Stomach (tissue), 9 donors: ENCODE data around the gene CCDC124. TPM values are rescaled to one million over a fixed set of nuclear protein-coding genes. Genes with fewer than 3 reads are reported as not detected.

ENCODE experiments used
- DNase-seq, 2 donors: peaks; one replicate each; pipeline versions ENCODE4 v3.0.0 to v3.0.0-alpha.2; 2013 to 2019
- H3K27ac ChIP-seq, 5 donors: fragments of 200-600 bp in 4 of 5; sonication (generic) in 4 of 5; one replicate each; pipeline ENCODE4 v1.5.1; 2013 to 2019; ENCODE audit warnings: mild to moderate bottlenecking in 1 of 5, moderate library complexity in 1 of 5
- H3K27me3 ChIP-seq, 3 donors: fragments of 200-600 bp; sonication (generic); one replicate each; pipeline ENCODE4 v1.5.1; 2017 to 2019; ENCODE audit warnings: mixed run types in 1 of 3
- H3K36me3 ChIP-seq, 4 donors: fragments of 200-600 bp; sonication (generic); 1 replicate in 3 of 4; 2 replicates in 1 of 4; pipeline ENCODE4 v1.5.1; 2016 to 2019
- H3K4me1 ChIP-seq, 4 donors: fragments of 200-600 bp; sonication (generic); one replicate each; pipeline ENCODE4 v1.5.1; 2016 to 2019
- H3K4me3 ChIP-seq, 4 donors: fragments of 200-600 bp; sonication (generic) in 3 of 4; one replicate each; pipeline ENCODE4 v1.5.1; 2016 to 2019; ENCODE audit warnings: mild to moderate bottlenecking in 1 of 4
- H3K9me3 ChIP-seq, 4 donors: fragments of 200-600 bp; sonication (generic); one replicate each; pipeline ENCODE4 v1.5.1; 2016 to 2019
- CTCF ChIP-seq, 7 experiments: fragments of 450-650 bp in 4 of 7; fragments of 200-600 bp in 3 of 7; sonication (generic) in 3 of 7; IDR thresholded peaks; one replicate each; pipeline ENCODE4 v1.5.1; 2016 to 2019; ENCODE audit warnings: antibody characterized with exemption in 7 of 7, control low read depth in 2 of 7, mild to moderate bottlenecking in 1 of 7
- EP300 ChIP-seq: sonication (generic); formaldehyde crosslinking; IDR thresholded peaks from one replicate; pipeline ENCODE4 v1.6.1; 2017; ENCODE audit warnings: antibody characterized with exemption
- POLR2A ChIP-seq, 4 donors: fragments of 450-650 bp; IDR thresholded peaks; one replicate each; pipeline ENCODE4 v1.6.1; 2016; ENCODE audit warnings: antibody characterized with exemption in 4 of 4, control low read depth in 2 of 4, mild to moderate bottlenecking in 1 of 4, moderate library complexity in 1 of 4
- POLR2AphosphoS5 ChIP-seq, 3 donors: sonication (generic); formaldehyde crosslinking; IDR thresholded peaks; one replicate each; pipeline ENCODE4 v1.6.1; 2016; ENCODE audit warnings: antibody characterized with exemption in 3 of 3
- WGBS, 5 donors: extraction: QIAGEN DNeasy Blood & Tissue Kit in 3 of 5; methylation state at CpG; one replicate each; pipeline versions ENCODE4 v1.1.5 to v1.1.7; 2013 to 2018; 5-methylcytosine and 5-hydroxymethylcytosine counted together
- intact Hi-C: fragments of 100-400 bp; cut with DNase I; formaldehyde crosslinking; loops from one replicate; pipeline ENCODE4 v1.15.1; 2023; ENCODE audit warnings: low total_unique reads
- polyA plus RNA-seq, 3 donors: library from polyadenylated mRNA; stranded (reverse); fragments of 200-250 nt; gene quantifications; one replicate each; pipeline ENCODE4 v1.2.3, GENCODE V29; 2013
- total RNA-seq, 5 donors: library from RNA; depleted of rRNA; stranded (reverse); fragments of >200 nt; gene quantifications; one replicate each; pipeline versions ENCODE4 v1.1.0 to v1.2.3, GENCODE V29; 2014 to 2016
- donor health status: healthy with polysubstance abuse.
- donor health status: Bipolar disorder and iron deficiency.
- donor health status: healthy.

The CCDC124 gene
- total and polyA plus RNA-seq, 8 donors: 15.8 to 149 (median 89.3) TPM

DNA sequence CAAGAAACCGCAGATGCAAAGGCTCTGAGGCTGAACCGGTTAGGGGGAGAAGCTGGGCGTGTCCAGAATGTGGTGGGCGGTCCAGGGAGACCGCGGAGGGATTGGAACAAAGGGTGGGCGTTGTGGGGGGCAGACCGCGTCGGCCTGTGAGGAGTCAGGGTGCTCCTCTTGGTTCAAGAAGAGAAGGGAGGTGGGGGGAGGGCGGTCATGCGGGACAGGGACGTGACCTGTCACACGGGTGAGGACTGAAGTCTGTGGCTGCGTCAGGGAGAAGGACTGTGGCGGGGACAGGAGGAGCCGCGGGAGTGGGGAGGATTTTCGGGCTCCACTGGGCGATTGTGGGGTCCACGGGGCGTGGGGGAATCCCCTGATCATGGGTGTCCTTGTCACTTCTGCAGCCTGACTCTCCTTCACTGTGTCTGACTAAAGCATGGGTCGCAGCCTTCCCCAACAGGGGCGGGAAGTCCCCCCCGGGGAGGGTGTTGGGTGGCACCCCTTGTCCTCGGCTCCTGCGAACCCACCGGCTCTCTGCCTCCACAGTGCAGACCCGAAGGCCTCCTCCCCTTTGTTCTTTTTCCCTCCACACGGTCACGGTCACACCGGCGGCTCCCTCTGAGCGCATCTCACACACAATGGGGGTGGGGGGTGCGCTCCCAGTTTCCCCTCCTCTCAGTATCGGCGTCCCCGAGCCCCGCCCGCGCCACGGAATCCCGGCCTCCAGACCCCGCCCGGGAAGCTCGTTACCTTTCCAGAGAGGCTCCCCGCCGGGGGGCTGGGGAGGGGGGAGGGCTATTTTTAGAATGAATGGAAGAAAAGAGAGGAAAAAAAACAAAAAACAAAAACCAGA is 17.7 kb downstream of the CCDC124 start:
- Histone ChIP-seq H3K4me1 (peaks cover 37 to 64% (median 60%) of the 10 kb centered on the region in 4 donors), H3K4me3 (peak overlapping the region in 1 of 4 donors; percentile 13), H3K36me3 (no peaks in the 10 kb centered on the region), H3K27me3 (peaks cover 36 to 74% (median 65%) of the 10 kb centered on the region in 3 donors), H3K27ac (no peak overlapping the region), H3K9me3 (no peaks in the 10 kb centered on the region)
- intact Hi-C loops: no loop called here
- DNase-seq: peak in 1 of 2 donors; percentile 77
- WGBS, 5 donors: 1 to 3% (median 1%) methylated on average over 44 to 48 of the region's 48 CpGs
- TF ChIP-seq POLR2A (IDR thresholded peaks at IDR 0.05) (no peak), CTCF (IDR thresholded peaks at IDR 0.05) (no peak), EP300 (no peak), POLR2AphosphoS5 (IDR thresholded peaks at IDR 0.05) (no peak)

- Histone ChIP-seq H3K27me3 (peaks cover 36 to 83% (median 72%) of the 10 kb centered on the region in 3 donors), H3K36me3 (no peaks in the 10 kb centered on the region)
- WGBS, 5 donors: 1 to 2% (median 2%) methylated on average over 22 to 33 of the region's 33 CpGs
Observed at GRCh38 chr19:17951157-17951989, 18.6 kb downstream of the CCDC124 start.

DNA sequence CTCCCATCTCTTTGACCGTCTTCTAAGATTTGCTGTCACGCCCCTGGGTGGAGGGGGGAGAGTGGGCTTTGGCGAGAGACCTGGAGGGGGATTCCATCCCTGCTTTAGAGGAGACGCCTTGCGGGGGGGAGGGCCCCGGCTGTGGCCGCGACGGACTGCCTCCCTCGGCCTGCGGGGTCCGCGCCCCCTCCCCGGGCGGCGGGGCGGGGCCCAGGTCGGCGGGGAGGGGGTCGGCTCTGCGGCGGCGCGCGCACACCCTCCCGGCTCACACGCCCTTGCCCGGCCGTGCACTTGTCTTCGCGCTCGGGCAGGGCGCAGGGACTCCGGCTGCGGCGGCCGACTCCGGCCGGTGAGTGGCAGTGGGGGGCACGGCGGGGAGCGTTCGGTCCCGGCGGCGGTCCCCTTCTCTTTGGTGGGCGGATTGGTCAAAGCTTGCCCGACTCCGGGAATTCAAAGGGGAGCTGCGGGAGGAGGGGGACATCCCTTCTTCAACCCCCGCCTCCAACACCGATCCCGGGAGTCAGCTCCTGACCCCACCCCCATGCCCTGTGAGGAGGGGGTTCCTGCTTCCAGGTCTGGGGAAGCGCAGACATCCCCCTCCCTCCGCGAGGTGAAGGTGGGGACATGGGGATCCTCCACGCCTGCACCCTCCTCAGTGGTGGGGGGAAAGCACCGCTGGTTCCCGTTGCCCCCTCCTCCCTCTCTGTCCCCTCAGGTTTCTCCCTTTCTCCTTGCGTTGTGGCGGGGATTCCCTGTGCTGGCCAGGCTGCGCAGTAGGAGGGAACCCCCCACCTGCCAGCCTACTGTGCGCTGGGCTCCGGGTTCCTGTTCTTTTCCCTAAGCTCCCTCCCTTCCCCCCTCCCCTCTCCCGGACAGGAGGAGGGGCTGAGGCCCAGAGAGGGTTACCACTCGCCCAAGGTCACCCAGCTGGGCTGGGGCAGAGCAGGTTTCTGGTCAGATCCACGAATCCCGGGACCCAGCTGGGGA is 19.5 kb downstream of the CCDC124 start:
- Histone ChIP-seq H3K27me3 (peaks cover 36 to 92% (median 78%) of the 10 kb centered on the region in 3 donors), H3K36me3 (no peaks in the 10 kb centered on the region), H3K27ac (no peak overlapping the region), H3K4me3 (peak overlapping the region in 1 of 4 donors; percentile 22), H3K9me3 (no peaks in the 10 kb centered on the region), H3K4me1 (peaks cover 35 to 55% (median 54%) of the 10 kb centered on the region in 4 donors)
- intact Hi-C loops: no loop called here
- DNase-seq: peak in 1 of 2 donors; percentile 56
- 0 to 2% (median 1%) methylated on average over 6 to 68 of the region's 68 CpGs for WGBS, 5 donors
- TF ChIP-seq POLR2A (IDR thresholded peaks at IDR 0.05): no peak
- no peak for TF ChIP-seq EP300
- no peak for TF ChIP-seq POLR2AphosphoS5 (IDR thresholded peaks at IDR 0.05)
- no peak for TF ChIP-seq CTCF (IDR thresholded peaks at IDR 0.05)

More at GRCh38 chr19:17951157-17951989, 18.6 kb downstream of the CCDC124 start:
- Histone ChIP-seq H3K27ac (no peak overlapping the region), H3K4me1 (peaks cover 37 to 62% (median 60%) of the 10 kb centered on the region in 4 donors), H3K9me3 (no peaks in the 10 kb centered on the region), H3K4me3 (peak overlapping the region in 1 of 4 donors; percentile 22)
- intact Hi-C loops: no loop called here
- TF ChIP-seq CTCF (IDR thresholded peaks at IDR 0.05): no peak
- no peak for TF ChIP-seq EP300
- no peak for TF ChIP-seq POLR2A (IDR thresholded peaks at IDR 0.05)
- TF ChIP-seq POLR2AphosphoS5 (IDR thresholded peaks at IDR 0.05): no peak
- DNase-seq: peak in 1 of 2 donors; percentile 43
